NCI-H2081 treated with DMSO at 0.1 percent for 48 hours (cell line): ENCODE measurements around the gene TAGLN2.

Experiments
- DNase-seq: peaks from one replicate; lab custom pipeline; 2025; lab: John Stamatoyannopoulos, UW

Gene TAGLN2

GRCh38 chr1:159870704-159871103, 54.6 kb downstream of the TAGLN2 start:
- DNase-seq: no peak

DNA sequence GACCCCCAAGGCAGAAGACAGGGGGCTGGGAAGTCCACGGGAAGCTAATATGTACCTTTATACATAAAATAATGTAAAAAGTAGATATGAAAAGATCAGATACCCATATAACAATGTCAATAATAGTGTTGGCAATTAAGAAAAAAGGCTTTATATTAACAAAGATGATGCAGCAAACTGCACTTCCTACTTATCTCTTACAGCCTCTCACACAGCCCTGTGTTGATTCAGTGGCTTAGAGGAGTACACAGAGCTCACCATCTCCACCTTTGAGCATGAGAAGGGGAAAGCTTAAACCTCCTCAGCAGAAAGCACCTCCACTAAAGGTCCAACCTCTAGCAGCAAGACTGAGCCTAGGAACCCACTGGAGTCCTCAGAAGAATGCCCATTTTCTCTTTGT, 55.7 kb downstream of the TAGLN2 start:
- DNase-seq: no peak

GRCh38 chr1:159869173-159869572, 56.1 kb downstream of the TAGLN2 start:
- DNase-seq: no peak

GRCh38 chr1:159868766-159869165, 56.5 kb downstream of the TAGLN2 start:
- DNase-seq: no peak
